Measurements from ENCODE around the gene GPAT2. TPM values are rescaled to one million over a fixed set of nuclear protein-coding genes. Genes with fewer than 3 reads are reported as not detected.
"Not testable (repeated sequence)": the region's sequence is repeated elsewhere in the genome, so short reads cannot be mapped to it uniquely, and the experiment has no call there.

The GPAT2 gene
- polyA plus RNA-seq, 12 donors, result 1.9 to 9.2 (median 4.1) TPM; not detected in 1

DNA sequence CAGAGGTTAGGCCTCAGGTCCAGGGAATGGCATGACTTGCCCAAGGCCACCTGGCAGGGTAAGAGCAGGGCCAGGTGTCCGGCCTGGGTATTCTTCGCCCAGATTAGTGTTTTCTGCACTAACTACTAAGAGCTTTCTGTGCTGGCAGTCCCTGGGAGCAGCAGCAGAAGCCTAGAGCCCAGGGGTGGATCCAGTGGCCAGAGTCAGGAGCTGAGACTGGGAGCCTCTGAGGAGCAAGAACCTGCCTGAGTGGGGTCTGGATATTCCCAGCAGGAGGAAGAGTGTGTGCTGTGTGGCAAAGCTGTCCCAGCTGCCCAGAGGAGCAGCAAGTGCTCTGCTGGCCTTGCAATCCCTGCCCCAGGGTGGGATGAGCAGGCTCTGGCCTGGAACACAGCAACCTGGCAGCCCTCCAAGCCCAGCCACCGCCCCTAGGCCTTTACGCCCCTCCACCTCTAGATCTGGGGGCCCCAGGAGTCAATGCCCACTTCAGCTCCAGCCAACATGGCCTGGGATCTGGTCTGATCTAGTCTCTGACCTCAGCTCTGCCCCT lies 30.7 kb upstream of the GPAT2 start:
- DNase-seq, result no peak

DNA sequence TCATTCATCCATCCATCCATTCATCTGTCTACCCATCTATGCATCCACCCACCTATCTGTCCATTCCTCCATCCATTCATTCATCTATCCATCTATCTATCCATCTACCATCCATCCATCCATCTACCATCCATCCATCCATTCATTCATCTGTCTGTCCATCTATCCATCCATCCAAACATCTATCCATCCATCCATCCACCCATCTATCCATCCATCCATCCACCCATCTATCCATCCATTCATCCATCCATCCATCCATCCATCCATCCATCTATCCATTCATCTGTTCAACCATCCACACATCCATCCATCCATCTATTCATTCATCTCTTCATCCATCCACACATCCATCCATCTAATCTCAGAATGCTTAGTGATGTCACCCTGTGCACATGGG lies 30.0 kb upstream of the GPAT2 start:
- DNase-seq, result not testable (repeated sequence)

DNA sequence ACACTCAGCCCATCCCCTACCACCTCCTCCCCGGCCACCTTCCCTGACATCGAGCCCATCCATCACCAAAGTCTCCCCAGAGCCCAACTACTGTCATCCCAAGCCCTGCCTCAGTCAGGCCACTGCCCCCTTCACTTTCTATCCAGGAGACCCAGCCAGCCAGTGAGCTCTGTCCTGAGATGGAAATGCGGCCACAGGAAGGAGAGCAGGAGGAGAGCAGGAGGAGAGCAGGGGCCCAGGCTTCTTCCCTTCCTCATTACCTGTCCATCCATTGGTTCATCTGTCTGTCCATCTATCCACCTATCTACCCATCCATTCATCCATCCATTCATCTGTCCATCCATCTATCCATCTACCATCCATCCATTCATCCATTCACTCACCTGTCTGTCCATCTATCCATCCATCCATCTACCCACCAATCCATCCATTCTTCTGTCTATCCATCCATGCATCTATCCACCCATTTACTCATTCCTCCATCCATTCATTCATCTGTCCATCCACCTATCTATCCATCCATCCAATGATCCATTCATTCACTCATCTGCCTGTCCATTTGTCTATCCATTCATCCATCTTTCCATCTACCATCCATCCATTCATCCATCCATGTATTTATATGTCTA lies 29.4 kb upstream of the GPAT2 start:
- DNase-seq, result not testable (repeated sequence)

DNA sequence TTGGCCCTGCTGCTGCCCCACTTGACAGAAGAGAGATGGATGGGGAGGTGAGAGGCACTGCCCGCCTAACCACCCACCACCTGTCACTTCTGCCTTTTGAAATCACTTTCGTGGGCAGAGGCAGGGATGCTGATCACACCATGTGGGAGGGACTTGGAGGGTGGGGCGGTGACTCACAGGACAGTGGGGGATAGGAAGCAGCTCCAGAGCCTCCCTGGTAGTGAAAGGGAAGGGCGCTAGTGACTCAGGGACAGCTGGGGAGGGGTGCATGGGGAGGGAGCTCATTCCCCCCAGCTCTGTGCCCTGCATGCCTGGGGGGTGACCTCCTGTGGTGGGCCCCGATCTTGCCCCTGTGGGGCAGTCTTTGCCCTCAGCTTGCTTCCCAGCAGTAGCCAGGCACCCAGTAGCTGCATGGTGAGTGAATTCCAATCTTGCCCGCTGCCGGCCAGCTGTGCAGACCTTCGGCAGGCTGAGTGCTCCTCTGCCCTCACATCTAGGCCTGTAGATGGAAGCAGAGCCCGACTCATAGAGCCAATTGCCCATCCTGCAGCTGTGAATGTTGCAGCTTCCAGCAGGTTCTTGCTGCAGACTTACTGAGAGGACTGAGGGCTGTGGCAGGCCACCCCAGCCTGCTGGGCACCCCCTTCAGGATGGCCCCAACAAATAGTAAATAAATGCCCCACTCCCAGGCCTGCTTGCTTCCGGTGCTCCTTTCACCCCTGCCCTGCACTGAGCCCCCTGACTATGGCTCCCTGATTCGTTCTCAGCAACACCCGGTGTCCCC lies 28.6 kb upstream of the GPAT2 start:
- DNase-seq, result not testable (repeated sequence)

DNA sequence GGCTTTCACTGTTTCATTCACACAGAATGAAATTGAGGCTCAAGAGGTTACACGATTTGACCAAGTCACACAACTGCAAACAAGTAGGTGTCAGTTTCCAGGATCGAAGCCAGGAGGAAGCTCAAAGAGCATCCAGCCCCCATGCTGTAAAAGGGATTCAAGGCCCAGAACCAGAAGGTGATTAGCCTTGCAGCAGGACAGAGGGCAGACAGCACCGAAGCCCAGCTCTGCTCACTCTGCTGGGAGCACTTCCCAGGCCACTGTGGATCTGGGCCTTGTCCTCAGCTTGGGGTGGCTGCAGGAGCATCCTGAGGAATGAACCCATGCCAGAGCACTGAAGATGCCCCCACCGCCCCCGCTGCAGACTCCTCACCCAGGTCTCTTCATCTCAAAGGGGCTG lies 27.8 kb upstream of the GPAT2 start:
- DNase-seq, result not testable (repeated sequence)

DNA sequence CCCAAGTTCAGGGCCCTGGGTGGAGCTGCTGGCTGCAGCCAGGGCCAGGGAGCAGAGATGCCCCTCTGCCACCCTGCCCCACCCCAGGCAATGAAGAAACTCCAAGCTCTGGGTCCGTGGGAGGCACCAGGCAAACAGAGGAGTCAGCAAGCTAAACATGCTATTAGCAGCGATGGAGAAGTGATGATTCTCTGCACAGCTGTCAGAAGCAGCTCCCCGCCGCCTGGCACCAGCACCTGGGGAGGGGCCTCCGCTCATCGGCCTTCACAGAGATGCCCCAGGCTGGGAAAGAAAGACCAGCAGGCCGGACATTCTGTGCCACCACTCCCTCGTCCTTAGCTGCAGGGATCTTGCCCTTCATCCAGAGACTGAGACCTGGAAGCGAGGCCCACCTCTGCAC lies 27.2 kb upstream of the GPAT2 start:
- not testable (repeated sequence) for DNase-seq

DNA sequence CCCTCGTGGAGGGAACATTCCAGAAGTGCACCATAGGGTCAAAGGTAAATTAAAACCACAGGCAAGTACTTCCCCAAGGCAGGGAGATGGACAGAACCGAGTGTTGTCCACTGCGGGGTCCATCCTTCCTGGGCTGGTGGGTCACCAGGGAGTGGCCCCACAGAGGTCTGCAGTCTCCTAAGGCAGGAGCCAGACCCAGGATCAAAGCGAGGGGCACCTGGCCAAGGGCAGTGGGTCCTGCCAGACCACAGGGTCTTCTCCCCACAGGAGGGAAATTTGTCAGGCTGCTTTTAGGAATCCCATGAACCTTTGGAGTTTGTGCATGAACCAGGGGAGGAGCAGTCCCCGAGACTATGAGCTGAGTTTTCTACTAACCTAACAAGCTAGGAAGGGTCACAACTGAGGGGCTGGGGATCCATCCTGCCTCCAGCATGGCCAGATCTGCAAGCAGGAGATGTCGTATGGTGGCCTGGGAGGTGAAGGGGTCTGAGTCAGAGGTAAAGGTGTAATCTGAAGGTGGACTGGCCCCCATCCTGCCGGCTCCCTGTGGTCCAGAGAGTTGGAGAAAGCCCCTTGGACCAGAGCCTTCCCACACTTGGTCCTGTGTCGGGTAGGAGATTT lies 26.6 kb upstream of the GPAT2 start:
- not testable (repeated sequence) for DNase-seq

DNA sequence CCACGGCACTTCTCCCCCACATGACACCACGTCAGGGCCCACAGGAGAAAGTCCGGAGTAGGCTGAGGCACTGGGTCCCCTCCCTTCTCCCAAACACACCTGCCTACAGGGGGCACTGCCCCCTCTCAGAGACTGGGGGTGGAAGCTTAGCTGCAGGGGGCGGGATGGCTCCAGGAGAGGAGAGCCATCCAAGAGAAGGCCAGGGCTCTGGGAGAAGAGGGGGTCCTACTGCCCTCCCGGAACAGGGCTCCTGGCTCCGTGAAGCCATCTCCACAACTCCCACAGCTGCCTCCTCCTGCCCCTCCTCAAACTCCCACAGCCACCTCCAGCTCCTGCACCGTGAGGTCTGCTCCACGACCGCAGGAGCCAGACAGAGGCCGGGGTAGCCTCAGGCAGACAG lies 25.6 kb upstream of the GPAT2 start:
- DNase-seq, result not testable (repeated sequence)

DNA sequence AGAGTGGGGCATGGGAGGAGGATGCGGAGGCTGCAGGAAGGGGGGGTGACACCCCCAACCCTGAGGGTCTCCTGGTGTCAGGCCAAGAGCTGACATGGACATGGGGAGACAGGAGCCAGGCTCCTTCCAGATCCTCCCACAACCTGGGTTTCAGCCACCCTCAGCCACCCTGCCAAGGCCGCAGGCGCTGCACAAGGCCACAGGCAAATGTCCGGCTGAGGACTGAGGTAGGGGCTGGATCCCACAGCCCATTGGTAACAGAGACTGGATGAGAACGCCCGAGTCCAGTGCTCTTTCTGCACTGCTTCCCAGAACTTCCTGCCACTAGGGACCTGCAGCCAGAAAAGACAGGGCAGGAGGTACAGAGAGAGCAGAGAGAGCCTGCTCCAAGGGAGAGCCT lies 24.7 kb upstream of the GPAT2 start:
- not testable (repeated sequence) for DNase-seq

DNA sequence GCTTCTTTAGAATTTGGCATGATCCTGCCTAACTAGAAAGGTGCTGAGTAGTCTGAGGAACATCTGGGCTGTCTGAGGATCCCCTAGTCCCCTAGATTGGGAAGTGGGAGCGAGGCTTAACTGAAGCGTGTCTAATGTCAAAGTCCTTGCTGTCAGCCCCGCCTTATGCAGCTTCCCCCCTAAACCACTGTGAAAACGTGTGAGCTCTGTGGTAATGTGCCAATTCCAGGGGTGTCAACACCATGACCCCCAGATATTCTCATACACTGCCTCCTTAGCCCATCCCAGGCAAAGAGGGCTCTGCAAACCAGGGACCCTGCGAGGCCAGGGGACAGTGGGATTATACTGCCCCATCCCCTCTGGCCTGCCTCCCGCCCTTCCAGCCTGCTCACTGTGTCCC lies 21.1 kb upstream of the GPAT2 start:
- not testable (repeated sequence) for DNase-seq

DNA sequence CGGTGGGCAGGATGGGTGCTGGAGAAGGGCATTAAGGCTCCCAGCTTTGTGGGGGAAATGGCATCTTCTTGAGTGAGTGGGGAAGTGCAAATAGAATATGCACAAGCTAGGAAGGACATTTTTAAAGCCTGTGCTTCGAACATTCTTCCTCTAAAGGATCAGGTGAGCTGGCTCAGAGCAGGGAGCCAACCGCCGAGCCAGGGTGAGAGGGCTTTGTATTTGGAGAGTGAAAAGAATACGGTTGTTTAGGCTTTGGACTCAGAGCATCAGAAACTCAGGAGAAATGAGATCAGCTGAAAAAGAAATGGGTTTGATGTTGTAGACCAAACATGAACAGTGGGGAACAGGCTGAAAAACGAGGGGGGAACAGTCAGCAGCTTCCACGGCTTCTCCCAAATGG lies 19.8 kb upstream of the GPAT2 start:
- DNase-seq, result not testable (repeated sequence)

DNA sequence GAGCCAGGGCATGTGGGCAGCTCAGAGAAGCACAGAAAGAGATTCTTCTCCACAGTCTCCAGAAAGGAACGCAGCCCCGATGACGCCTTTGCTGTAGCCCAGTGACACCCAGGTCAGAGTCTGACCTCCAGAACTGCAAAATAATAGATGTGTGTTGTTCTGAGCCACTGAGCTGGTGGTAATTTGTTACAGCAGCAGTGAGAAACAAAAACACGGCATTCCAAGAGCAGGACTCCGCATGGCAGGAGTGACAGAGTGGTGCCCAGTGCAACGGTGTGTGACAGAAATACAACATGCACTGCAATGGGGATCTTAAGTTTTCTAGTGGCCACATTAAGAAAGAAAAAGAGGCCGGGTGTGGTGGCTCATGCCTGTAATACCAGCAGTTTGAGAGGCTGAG lies 18.7 kb upstream of the GPAT2 start:
- DNase-seq, result not testable (repeated sequence)

DNA sequence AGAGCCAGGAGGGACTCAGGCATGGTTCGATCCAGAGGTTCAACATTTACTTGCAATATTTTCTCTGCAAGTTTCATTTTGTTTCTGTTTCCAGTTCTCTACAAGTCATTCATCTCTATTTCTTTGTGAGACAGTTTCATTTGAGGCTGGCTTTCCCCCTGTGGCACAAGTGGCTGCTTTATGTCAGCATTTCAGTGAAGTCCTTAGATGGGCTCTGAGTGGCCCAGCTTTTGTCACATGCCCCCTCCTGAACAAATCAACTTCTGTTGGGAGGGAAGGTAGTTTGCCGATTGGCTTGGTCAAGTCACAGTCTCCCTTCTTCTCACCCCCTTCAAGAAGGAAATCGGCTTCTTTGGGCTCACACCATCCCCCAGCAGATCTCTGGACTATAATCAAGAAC lies 17.9 kb upstream of the GPAT2 start:
- not testable (repeated sequence) for DNase-seq

DNA sequence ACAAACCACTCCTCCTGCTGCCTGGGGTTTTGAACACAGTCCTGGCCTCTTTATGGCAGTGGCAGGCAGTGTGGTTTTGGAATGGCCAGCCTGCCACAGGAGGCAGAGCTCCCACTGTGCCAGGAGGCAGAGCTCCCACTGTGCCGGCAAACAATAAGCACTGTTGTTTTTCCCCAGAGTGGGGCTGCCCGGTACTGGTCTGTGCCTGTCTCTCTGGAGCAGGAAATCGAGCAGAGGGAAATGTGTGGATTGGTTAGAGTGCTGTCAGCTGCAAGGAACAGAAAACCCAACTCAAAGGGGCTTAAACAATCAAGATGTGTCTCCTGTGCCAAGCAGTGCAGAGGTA lies 15.2 kb upstream of the GPAT2 start:
- DNase-seq, result not testable (repeated sequence)

DNA sequence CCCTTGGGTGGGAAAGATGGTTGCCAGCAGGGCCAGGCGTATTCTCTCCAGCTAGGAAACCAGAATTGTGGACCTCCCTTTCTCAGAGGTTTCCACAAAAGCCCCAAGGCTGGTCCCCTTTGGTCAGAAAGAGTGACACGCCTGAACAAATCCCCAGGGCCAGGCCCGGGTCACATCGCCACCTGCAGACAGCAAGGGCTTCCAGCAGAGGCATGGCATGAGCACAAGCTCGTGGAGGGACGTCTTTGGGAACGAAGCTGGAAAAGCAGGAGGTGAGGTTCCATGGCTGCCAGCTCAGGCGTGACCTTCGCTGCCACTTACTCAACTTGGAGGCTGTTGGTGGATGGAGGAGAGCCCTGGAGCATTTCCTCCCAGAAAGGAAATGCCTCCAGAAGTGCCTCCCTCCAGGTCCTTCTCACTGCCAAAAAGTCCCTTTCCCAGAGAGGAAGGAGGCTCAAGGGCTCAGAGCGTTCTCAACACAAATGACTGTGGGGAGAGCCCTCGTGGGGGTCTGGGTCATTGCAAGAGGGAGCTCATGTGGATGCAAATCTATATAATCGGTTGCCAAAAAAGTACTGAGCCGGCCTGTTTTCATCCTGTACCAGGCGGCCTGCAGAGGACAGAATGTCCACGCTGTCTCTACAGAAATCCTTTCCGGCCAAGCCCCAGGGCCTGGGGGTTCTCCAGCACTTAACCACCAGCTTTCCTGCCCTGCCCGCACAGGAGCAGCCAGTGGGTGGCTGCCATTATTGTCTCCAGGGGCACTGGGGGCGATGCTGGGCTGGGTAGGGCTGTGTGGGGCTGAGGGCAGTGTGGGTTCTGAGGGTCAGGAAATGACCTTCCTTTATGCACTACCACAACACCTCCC lies 14.6 kb upstream of the GPAT2 start:
- not testable (repeated sequence) for DNase-seq

DNA sequence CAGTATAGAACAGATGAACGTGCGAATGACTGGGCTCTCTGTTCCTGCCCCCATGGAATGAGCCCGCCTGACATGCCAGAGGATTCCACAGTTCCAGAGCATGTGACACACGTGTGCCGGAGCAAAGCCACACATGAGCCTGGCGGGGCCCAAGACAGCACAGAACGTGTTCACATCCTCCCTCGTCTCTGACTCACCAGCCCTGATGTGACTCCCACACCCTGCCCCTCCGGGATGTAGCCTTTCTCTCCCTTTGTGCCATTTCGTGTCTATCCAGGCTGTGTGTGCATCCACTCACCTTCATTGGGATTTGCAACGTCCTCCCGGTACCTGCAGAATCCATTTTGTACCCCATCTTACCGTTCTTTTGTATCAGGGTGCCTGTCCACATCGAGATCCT lies 838 bp upstream of the GPAT2 start:
- not testable (repeated sequence) for DNase-seq

DNA sequence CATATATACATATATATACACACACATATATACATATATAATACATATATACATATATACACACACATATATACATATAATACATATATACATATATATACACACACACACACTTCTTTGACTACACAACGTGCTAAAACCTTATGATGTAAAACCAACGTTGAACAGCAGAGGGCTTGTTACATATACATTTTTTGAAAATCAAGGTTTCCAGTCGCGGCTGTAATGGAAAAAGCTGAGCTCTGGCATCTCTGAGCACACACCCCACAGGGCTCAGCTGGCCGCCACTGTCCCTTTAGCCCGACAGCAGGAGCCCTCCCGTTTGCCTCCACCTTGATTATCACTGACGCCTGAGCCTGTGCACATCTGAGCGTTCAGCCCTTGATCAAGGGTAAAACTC lies 719 bp downstream of the GPAT2 start:
- not testable (repeated sequence) for DNase-seq

DNA sequence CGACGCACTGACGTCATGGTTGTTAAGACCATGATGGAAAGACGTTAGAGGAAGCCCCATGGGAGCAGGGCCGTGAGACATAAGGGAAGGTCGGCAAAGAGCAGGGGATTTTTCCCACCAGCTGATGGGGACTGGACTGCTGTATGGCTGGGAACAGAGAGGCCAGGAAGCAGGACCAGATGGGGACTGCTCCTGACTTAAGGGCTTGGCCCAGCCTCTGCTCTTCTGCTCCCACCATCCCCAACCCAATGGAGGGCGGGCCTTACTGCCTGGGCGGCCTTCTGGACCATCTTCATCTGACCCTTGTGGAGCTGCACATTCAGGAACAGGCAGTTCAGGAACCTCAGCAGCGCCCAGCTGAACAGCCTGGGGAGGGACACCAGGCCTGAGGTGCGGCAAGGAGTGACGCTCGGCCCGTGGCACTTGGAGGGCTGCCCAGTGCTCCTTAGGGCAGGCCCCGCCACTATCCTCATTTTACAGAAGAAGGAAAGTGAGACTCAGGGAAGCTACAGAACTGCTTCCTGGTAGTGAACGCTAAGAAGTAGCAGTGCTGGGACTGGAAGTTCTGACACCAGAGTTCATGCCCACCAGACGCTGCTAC lies 6.9 kb downstream of the GPAT2 start:
- DNase-seq, result not testable (repeated sequence)

DNA sequence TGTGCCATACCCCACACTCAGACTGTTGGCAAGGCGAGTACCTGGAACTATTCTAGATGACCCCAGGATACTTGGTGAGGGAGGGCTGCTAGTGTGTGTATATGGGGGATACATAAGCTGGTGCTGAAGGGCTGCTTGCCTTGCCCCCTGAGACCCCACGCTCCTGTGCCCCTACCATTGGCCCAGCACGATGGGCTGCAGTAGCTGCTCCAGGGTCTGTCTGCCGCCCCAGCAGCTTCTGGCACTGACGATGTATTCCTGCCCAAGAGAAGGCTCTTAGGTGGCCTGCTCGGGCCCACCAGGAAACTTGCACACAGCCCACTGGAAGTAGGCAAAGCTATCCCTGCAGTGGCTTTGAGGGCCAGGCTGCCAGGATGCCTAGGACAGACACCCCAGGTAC lies 9.0 kb downstream of the GPAT2 start:
- not testable (repeated sequence) for DNase-seq

DNA sequence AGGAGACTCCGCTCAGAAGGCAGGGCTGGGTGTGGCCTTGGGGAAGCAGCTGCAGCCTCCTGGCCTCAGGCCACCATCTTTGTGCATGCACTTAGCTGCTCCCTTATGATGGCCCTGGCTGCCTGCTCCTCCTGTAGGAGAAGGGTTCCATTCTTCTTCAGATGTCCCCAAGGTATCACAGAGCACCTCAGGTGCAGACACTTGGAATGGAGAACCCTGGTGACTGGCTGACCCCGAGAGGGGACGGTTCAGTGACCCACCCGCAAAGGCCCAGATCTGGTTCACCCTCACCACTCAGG lies 9.6 kb downstream of the GPAT2 start:
- DNase-seq, result peak; percentile 24

Data from muscle of arm (tissue), 12 donors.